Astrocyte (in vitro differentiated cells and primary cell): ENCODE measurements around the gene DGKG. TPM values are rescaled to one million over a fixed set of nuclear protein-coding genes. Genes with fewer than 3 reads are reported as not detected.

Experiments used
- DNase-seq: peaks from one replicate; pipeline ENCODE4 v3.0.0-alpha.2; 2010; ENCODE audit warnings: low read depth
- FAIRE-seq: peaks from 2 replicates; lab custom pipeline; 2011; peaks lifted over from hg19 to GRCh38; lab: Jason Lieb, UNC
- H2AFZ ChIP-seq: 2 replicates; pipeline ENCODE4 v1.6.0; 2012; ENCODE audit warnings: low read depth, low read length, inconsistent platforms
- H3K27ac ChIP-seq: 2 replicates; pipeline ENCODE4 v1.5.1; 2011; ENCODE audit warnings: low read depth, low read length, inconsistent platforms
- H3K27me3 ChIP-seq: 2 replicates; pipeline ENCODE4 v1.6.0; 2011; ENCODE audit warnings: low read length, inconsistent platforms; ENCODE audit not compliant: insufficient read depth
- H3K36me3 ChIP-seq: 2 replicates; pipeline ENCODE4 v1.5.1; 2011; ENCODE audit warnings: low read length, inconsistent platforms; ENCODE audit not compliant: insufficient read depth
- H3K4me1 ChIP-seq: 2 replicates; pipeline ENCODE4 v1.5.1; 2011; ENCODE audit warnings: low read length, inconsistent platforms; ENCODE audit not compliant: insufficient read depth
- H3K4me2 ChIP-seq: 2 replicates; pipeline ENCODE4 v1.6.0; 2012; ENCODE audit warnings: low read length, inconsistent platforms
- H3K4me3 ChIP-seq: 2 replicates; pipeline ENCODE4 v1.5.1; 2011; ENCODE audit warnings: low read depth, mild to moderate bottlenecking, low read length, inconsistent platforms; ENCODE audit not compliant: insufficient read depth
- H3K79me2 ChIP-seq: 2 replicates; pipeline ENCODE4 v1.6.0; 2012; ENCODE audit warnings: mild to moderate bottlenecking, low read length, inconsistent platforms; ENCODE audit not compliant: insufficient read depth
- H3K9ac ChIP-seq: 2 replicates; pipeline ENCODE4 v1.6.0; 2012; ENCODE audit warnings: mild to moderate bottlenecking, low read length, inconsistent platforms
- H3K9me3 ChIP-seq: 2 replicates; pipeline ENCODE4 v1.5.1; 2012; ENCODE audit warnings: low read depth, mild to moderate bottlenecking, low read length, inconsistent platforms; ENCODE audit not compliant: insufficient read depth
- H4K20me1 ChIP-seq: 2 replicates; pipeline ENCODE4 v1.6.0; 2012; ENCODE audit warnings: low read length, inconsistent platforms; ENCODE audit not compliant: insufficient read depth
- H3K27ac Mint-ChIP-seq: one replicate; pipeline ENCODE4 v1.8.0; 2021; ENCODE audit warnings: mild to moderate bottlenecking, mixed read lengths; ENCODE audit not compliant: unreplicated experiment
- H3K27me3 Mint-ChIP-seq: one replicate; pipeline ENCODE4 v1.8.0; 2021; ENCODE audit warnings: low read depth, mixed read lengths; ENCODE audit not compliant: unreplicated experiment
- H3K36me3 Mint-ChIP-seq: one replicate; pipeline ENCODE4 v1.8.0; 2021; ENCODE audit warnings: low read depth, mixed read lengths; ENCODE audit not compliant: unreplicated experiment
- H3K4me1 Mint-ChIP-seq: one replicate; pipeline ENCODE4 v1.8.0; 2021; ENCODE audit warnings: low read depth, mixed read lengths; ENCODE audit not compliant: unreplicated experiment
- H3K4me3 Mint-ChIP-seq: one replicate; pipeline ENCODE4 v1.8.0; 2021; ENCODE audit warnings: mild to moderate bottlenecking, moderate library complexity, mixed read lengths; ENCODE audit not compliant: unreplicated experiment
- H3K9me3 Mint-ChIP-seq: one replicate; pipeline ENCODE4 v1.8.0; 2021; ENCODE audit warnings: mild to moderate bottlenecking, mixed read lengths; ENCODE audit not compliant: unreplicated experiment
- CTCF ChIP-seq: IDR thresholded peaks from 2 replicates; pipeline ENCODE4 v1.5.1; 2011; ENCODE audit warnings: low read depth, mild to moderate bottlenecking, inconsistent platforms, low read length, moderate library complexity; ENCODE audit not compliant: insufficient read depth
- EZH2 ChIP-seq: IDR thresholded peaks from 2 replicates; pipeline ENCODE4 v1.6.1; 2012; ENCODE audit warnings: mild to moderate bottlenecking, low read length, inconsistent platforms; ENCODE audit not compliant: insufficient read depth
- total RNA-seq: library from RNA; stranded (reverse); gene quantifications from 2 replicates; pipeline ENCODE4 v1.2.1, GENCODE V29; 2021

DGKG gene
- total RNA-seq, 1 donor from 2014 or later = 0.64 TPM

- Mint-ChIP-seq H3K27me3 (peaks cover 13% of the 10 kb centered on the region), H3K27ac (no peak overlapping the region), H3K9me3 (peaks cover 5% of the 10 kb centered on the region), H3K4me1 (peaks cover 7% of the 10 kb centered on the region), H3K4me3 (no peak overlapping the region), H3K36me3 (peaks cover 1% of the 10 kb centered on the region)
- H4K20me1 ChIP-seq = no peaks in the 10 kb centered on the region
- peaks cover 3% of the 10 kb centered on the region for H3K27me3 ChIP-seq
- no peaks in the 10 kb centered on the region for H3K9me3 ChIP-seq
- H3K36me3 ChIP-seq = no peaks in the 10 kb centered on the region
- no peak overlapping the region for H2AFZ ChIP-seq
- no peak overlapping the region for H3K27ac ChIP-seq
- no peaks in the 10 kb centered on the region for H3K79me2 ChIP-seq
- no peak for TF ChIP-seq EZH2
- TF ChIP-seq CTCF = no peak
- no peaks in the 10 kb centered on the region for H3K4me1 ChIP-seq
- H3K9ac ChIP-seq = no peak overlapping the region
- DNase-seq = no peak
- FAIRE-seq = no peak
- no peak overlapping the region for H3K4me3 ChIP-seq
- H3K4me2 ChIP-seq = no peak overlapping the region
Measured at GRCh38 chr3:186154641-186155040, 207.4 kb downstream of the DGKG start.

- Histone ChIP-seq H3K36me3 (no peaks in the 10 kb centered on the region), H3K27ac (no peak overlapping the region), H3K4me2 (no peak overlapping the region), H4K20me1 (no peaks in the 10 kb centered on the region), H3K9me3 (no peaks in the 10 kb centered on the region), H3K4me1 (no peaks in the 10 kb centered on the region), H3K9ac (no peak overlapping the region), H2AFZ (no peak overlapping the region), H3K27me3 (peaks cover 5% of the 10 kb centered on the region), H3K4me3 (no peak overlapping the region), H3K79me2 (no peaks in the 10 kb centered on the region)
- Mint-ChIP-seq H3K9me3 (peaks cover 5% of the 10 kb centered on the region), H3K36me3 (peaks cover 1% of the 10 kb centered on the region), H3K4me3 (no peak overlapping the region), H3K4me1 (peaks cover 7% of the 10 kb centered on the region), H3K27me3 (peaks cover 16% of the 10 kb centered on the region), H3K27ac (no peak overlapping the region)
- FAIRE-seq = no peak
- no peak for TF ChIP-seq CTCF
- TF ChIP-seq EZH2 = no peak
- no peak for DNase-seq
Measured at GRCh38 chr3:186152889-186153292, 209.1 kb downstream of the DGKG start.

- no peaks in the 10 kb centered on the region for H3K9me3 ChIP-seq
- H3K27ac Mint-ChIP-seq = no peak overlapping the region
- H3K9ac ChIP-seq = no peak overlapping the region
- no peak overlapping the region for H3K4me3 ChIP-seq
- H2AFZ ChIP-seq = no peak overlapping the region
- no peak for TF ChIP-seq EZH2
- TF ChIP-seq CTCF = no peak
- H3K4me1 ChIP-seq = no peaks in the 10 kb centered on the region
- peaks cover 21% of the 10 kb centered on the region for H3K27me3 Mint-ChIP-seq
- H3K36me3 Mint-ChIP-seq = peaks cover 1% of the 10 kb centered on the region
- DNase-seq (no peak), FAIRE-seq (no peak)
- H3K27ac ChIP-seq = no peak overlapping the region
- no peak overlapping the region for H3K4me2 ChIP-seq
- peaks cover 5% of the 10 kb centered on the region for H3K27me3 ChIP-seq
- H3K4me3 Mint-ChIP-seq = no peak overlapping the region
- peaks cover 7% of the 10 kb centered on the region for H3K4me1 Mint-ChIP-seq
- H3K36me3 ChIP-seq = no peaks in the 10 kb centered on the region
- peaks cover 5% of the 10 kb centered on the region for H3K9me3 Mint-ChIP-seq
- H4K20me1 ChIP-seq = no peaks in the 10 kb centered on the region
- H3K79me2 ChIP-seq = no peaks in the 10 kb centered on the region
Measured at GRCh38 chr3:186152361-186152798, 209.7 kb downstream of the DGKG start.
